KMS-11 (cell line): ENCODE measurements around the gene RBM26.

Experiments used
- H2AFZ ChIP-seq: fragments of 200-600 bp; sonication (generic); 2 replicates; pipeline ENCODE4 v1.6.1; 2016; ENCODE audit warnings: antibody characterized with exemption, mixed run types, low read depth
- H3K27ac ChIP-seq: fragments of 200-600 bp; sonication (generic); 2 replicates; pipeline ENCODE4 v1.6.1; 2016; ENCODE audit warnings: mild to moderate bottlenecking, mixed run types
- H3K27me3 ChIP-seq: fragments of 200-600 bp; sonication (generic); 2 replicates; pipeline ENCODE4 v1.6.1; 2017; ENCODE audit warnings: mild to moderate bottlenecking, low read depth, mixed run types, moderate library complexity; ENCODE audit not compliant: insufficient read depth
- H3K36me3 ChIP-seq: fragments of 200-600 bp; sonication (generic); 2 replicates; pipeline ENCODE4 v1.6.1; 2017; ENCODE audit warnings: mild to moderate bottlenecking, mixed run types; ENCODE audit not compliant: insufficient read depth
- H3K4me1 ChIP-seq: fragments of 200-600 bp; sonication (generic); 2 replicates; pipeline ENCODE4 v1.6.1; 2016; ENCODE audit warnings: mild to moderate bottlenecking, low read depth, mixed run types; ENCODE audit not compliant: poor library complexity, severe bottlenecking
- H3K4me2 ChIP-seq: fragments of 200-600 bp; sonication (generic); 2 replicates; pipeline ENCODE4 v1.7.0; 2016; ENCODE audit warnings: mild to moderate bottlenecking, mixed run types
- H3K4me3 ChIP-seq: fragments of 200-600 bp; sonication (generic); IDR thresholded peaks from 2 replicates; pipeline ENCODE4 v1.6.1; 2017; ENCODE audit warnings: low read depth, low read length, mixed read lengths; ENCODE audit not compliant: insufficient read depth
- H3K79me2 ChIP-seq: fragments of 200-600 bp; sonication (generic); 2 replicates; pipeline ENCODE4 v1.6.1; 2016; ENCODE audit warnings: low read depth, mixed run types; ENCODE audit not compliant: insufficient read depth
- H3K9ac ChIP-seq: fragments of 200-600 bp; sonication (generic); 2 replicates; pipeline ENCODE4 v1.6.1; 2016; ENCODE audit warnings: mild to moderate bottlenecking, mixed run types
- H4K20me1 ChIP-seq: fragments of 200-600 bp; sonication (generic); 2 replicates; pipeline ENCODE4 v1.6.1; 2016; ENCODE audit warnings: mild to moderate bottlenecking, mixed run types; ENCODE audit not compliant: insufficient read depth
- CTCF ChIP-seq: fragments of 200-600 bp; sonication (generic); conservative IDR thresholded peaks from 2 replicates; pipeline ENCODE4 v1.6.1; 2017; ENCODE audit warnings: low read depth, mild to moderate bottlenecking, antibody characterized with exemption, low read length, moderate library complexity, mixed read lengths

RBM26 gene

GRCh38 chr13:79338343-79338742 lies 67.7 kb downstream of the RBM26 start:
- H3K4me2 ChIP-seq, result no peak overlapping the region
- H3K4me3 ChIP-seq, result no peak overlapping the region
- H3K4me1 ChIP-seq, result no peaks in the 10 kb centered on the region
- H3K36me3 ChIP-seq, result no peaks in the 10 kb centered on the region
- no peak overlapping the region for H2AFZ ChIP-seq
- H3K27me3 ChIP-seq, result no peaks in the 10 kb centered on the region
- TF ChIP-seq CTCF, result no peak
- no peak overlapping the region for H3K27ac ChIP-seq
- no peaks in the 10 kb centered on the region for H4K20me1 ChIP-seq
- no peaks in the 10 kb centered on the region for H3K79me2 ChIP-seq
- no peak overlapping the region for H3K9ac ChIP-seq

- H4K20me1 ChIP-seq, result no peaks in the 10 kb centered on the region
- TF ChIP-seq CTCF, result no peak
- no peak overlapping the region for H3K4me2 ChIP-seq
- H3K9ac ChIP-seq, result no peak overlapping the region
- no peaks in the 10 kb centered on the region for H3K36me3 ChIP-seq
- H2AFZ ChIP-seq, result no peak overlapping the region
- no peaks in the 10 kb centered on the region for H3K79me2 ChIP-seq
- no peaks in the 10 kb centered on the region for H3K4me1 ChIP-seq
- H3K27me3 ChIP-seq, result no peaks in the 10 kb centered on the region
- no peak overlapping the region for H3K27ac ChIP-seq
- no peak overlapping the region for H3K4me3 ChIP-seq
Measured at GRCh38 chr13:79336966-79337365, 69.1 kb downstream of the RBM26 start.

GRCh38 chr13:79328510-79328909 lies 77.5 kb downstream of the RBM26 start:
- Histone ChIP-seq H3K4me3 (no peak overlapping the region), H3K79me2 (no peaks in the 10 kb centered on the region), H4K20me1 (no peaks in the 10 kb centered on the region), H2AFZ (no peak overlapping the region), H3K36me3 (no peaks in the 10 kb centered on the region), H3K4me1 (no peaks in the 10 kb centered on the region), H3K27ac (no peak overlapping the region), H3K27me3 (no peaks in the 10 kb centered on the region), H3K4me2 (no peak overlapping the region), H3K9ac (no peak overlapping the region)
- TF ChIP-seq CTCF, result no peak

GRCh38 chr13:79320433-79320832 lies 85.6 kb downstream of the RBM26 start:
- no peaks in the 10 kb centered on the region for H3K36me3 ChIP-seq
- no peaks in the 10 kb centered on the region for H3K4me1 ChIP-seq
- H3K27ac ChIP-seq, result no peak overlapping the region
- TF ChIP-seq CTCF, result no peak
- no peak overlapping the region for H3K9ac ChIP-seq
- no peaks in the 10 kb centered on the region for H3K79me2 ChIP-seq
- no peak overlapping the region for H3K4me3 ChIP-seq
- H4K20me1 ChIP-seq, result no peaks in the 10 kb centered on the region
- H3K27me3 ChIP-seq, result no peaks in the 10 kb centered on the region
- no peak overlapping the region for H3K4me2 ChIP-seq
- H2AFZ ChIP-seq, result no peak overlapping the region

GRCh38 chr13:79318664-79319063 lies 87.4 kb downstream of the RBM26 start:
- no peak overlapping the region for H3K4me3 ChIP-seq
- no peak overlapping the region for H2AFZ ChIP-seq
- no peak for TF ChIP-seq CTCF
- H3K9ac ChIP-seq, result no peak overlapping the region
- H3K27me3 ChIP-seq, result no peaks in the 10 kb centered on the region
- H3K36me3 ChIP-seq, result no peaks in the 10 kb centered on the region
- H3K79me2 ChIP-seq, result no peaks in the 10 kb centered on the region
- no peaks in the 10 kb centered on the region for H4K20me1 ChIP-seq
- no peak overlapping the region for H3K4me2 ChIP-seq
- H3K4me1 ChIP-seq, result no peaks in the 10 kb centered on the region
- no peak overlapping the region for H3K27ac ChIP-seq
